Erythroblast (primary cell): ENCODE measurements around the gene PLLP.

ENCODE experiments used
- GATA1 ChIP-seq: IDR thresholded peaks from 2 replicates; pipeline ENCODE4 v1.6.1; 2011; ENCODE audit warnings: low read depth, mild to moderate bottlenecking, control low read depth, low read length, moderate library complexity
- POLR2A ChIP-seq: IDR thresholded peaks from 2 replicates; pipeline ENCODE4 v1.6.1; 2011; ENCODE audit warnings: mild to moderate bottlenecking, low read length

DNA sequence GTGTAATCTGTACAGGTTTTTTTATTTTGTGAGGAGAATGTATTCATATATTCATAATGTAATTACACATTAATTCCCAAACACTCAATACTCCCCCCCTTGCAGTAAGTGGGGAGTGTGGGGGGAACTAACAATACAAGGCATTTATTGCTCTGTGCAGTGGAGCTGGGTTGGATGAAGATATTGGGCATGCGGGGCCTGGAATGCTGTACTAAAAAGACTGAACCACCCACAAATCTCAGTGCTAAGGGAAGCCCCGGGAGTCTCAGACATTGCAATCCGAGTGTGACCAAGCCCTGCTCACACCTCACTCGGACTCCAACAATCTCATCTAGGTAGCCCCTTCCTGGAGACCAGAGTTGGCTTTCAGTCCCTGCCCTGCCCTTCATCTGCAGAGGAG lies 6.0 kb downstream of the PLLP start:
- TF ChIP-seq POLR2A (no peak), GATA1 (no peak)
